Heart left ventricle (tissue), 16 donors: Measurements from ENCODE around the gene RBX1. TPM values are rescaled to one million over a fixed set of nuclear protein-coding genes. Genes with fewer than 3 reads are reported as not detected.

Experiments
- ATAC-seq, 4 donors: fragments of 200-7000 bp; cut with Tn5 transposase; one replicate each; pipeline ENCODE4 v1.9.1; 2020 to 2022; ENCODE audit warnings: moderate library complexity in 4 of 4, mild to moderate bottlenecking in 3 of 4, moderate number of reproducible peaks in 1 of 4
- DNase-seq, 5 donors: peaks; one replicate each; pipeline ENCODE4 v3.0.0-alpha.2; 2020
- H3K27ac ChIP-seq, 12 donors: fragments of 200-600 bp; sonication (generic) in 4 of 12; one replicate each; pipeline versions ENCODE4 v1.5.0 to v1.8.0; 2016 to 2022; ENCODE audit warnings: mild to moderate bottlenecking in 2 of 12
- H3K27me3 ChIP-seq, 9 donors: fragments of 200-600 bp; sonication (generic) in 2 of 9; one replicate each; pipeline versions ENCODE4 v1.5.1 to v1.8.0; 2016 to 2022; ENCODE audit warnings: mild to moderate bottlenecking in 3 of 9
- H3K36me3 ChIP-seq, 9 donors: fragments of 200-600 bp; sonication (generic) in 2 of 9; one replicate each; pipeline versions ENCODE4 v1.5.0 to v1.8.0; 2018 to 2022; ENCODE audit warnings: mild to moderate bottlenecking in 2 of 9
- H3K4me1 ChIP-seq, 12 donors: fragments of 200-600 bp; sonication (generic) in 4 of 12; one replicate each; pipeline versions ENCODE4 v1.5.0 to v1.8.0; 2016 to 2022; ENCODE audit warnings: mild to moderate bottlenecking in 3 of 12
- H3K4me3 ChIP-seq, 12 donors: fragments of 200-600 bp; sonication (generic) in 4 of 12; one replicate each; pipeline versions ENCODE4 v1.5.0 to v1.8.0; 2017 to 2022; ENCODE audit warnings: mild to moderate bottlenecking in 9 of 12, moderate library complexity in 4 of 12
- H3K9me3 ChIP-seq, 12 donors: fragments of 200-600 bp; sonication (generic) in 4 of 12; one replicate each; pipeline versions ENCODE4 v1.5.0 to v1.8.0; 2016 to 2022; ENCODE audit warnings: mild to moderate bottlenecking in 1 of 12
- POLR2A ChIP-seq, 2 donors: fragments of 450-650 bp; IDR thresholded peaks; one replicate each; pipeline ENCODE4 v1.6.1; 2017; ENCODE audit warnings: antibody characterized with exemption in 2 of 2, mild to moderate bottlenecking in 2 of 2, moderate library complexity in 2 of 2
- whole genome bisulfite sequencing, 4 donors: extraction: QIAGEN DNeasy Blood & Tissue Kit in 2 of 4; methylation state at CpG; one replicate each; pipeline versions ENCODE4 v1.1.5 to v1.1.7; 2013 to 2018; 5-methylcytosine and 5-hydroxymethylcytosine counted together
- intact Hi-C, 10 donors: fragments of 100-400 bp; cut with DNase I; formaldehyde crosslinking; loops; one replicate each; pipeline versions ENCODE4 v1.11.1 to v1.14.2; 2022
- polyA plus RNA-seq, 2 donors: library from polyadenylated mRNA; stranded (reverse); fragments of 200-250 nt; gene quantifications; one replicate each; pipeline ENCODE4 v1.2.3, GENCODE V29; 2013
- total RNA-seq, 9 donors: library from RNA; depleted of rRNA in 2 of 9; stranded (reverse); fragments of >200 nt in 2 of 9; fragmentation: NEBNext Ultra II Directional in 3 of 9; extraction: Animal tissue kit (Norgen Biotek cat#: 25700) in 3 of 9; gene quantifications; one replicate each; pipeline versions ENCODE4 v1.1.0 to v1.2.4, GENCODE V29; 2016 to 2023
- TF ChIP-seq, protein P1 (sequence below), 12 donors: fragments of 200-600 bp; sonication (generic) in 4 of 12; IDR thresholded peaks; one replicate each; pipeline versions ENCODE4 v1.5.0 to v1.8.0; 2018 to 2022; ENCODE audit warnings: antibody characterized with exemption in 12 of 12, mild to moderate bottlenecking in 5 of 12
- donor health status: ischemic (EF 13 %, LVEDD 7.1; RV severe dilation, severe dysfunction).
- donor health status: healthy with polysubstance abuse.
- donor health status: DM: no; HTN: yes; CAD: no.
- donor health status: DM: no; HTN: no; CAD: no.
- donor health status: ischemic (EF 25% LVEDD 6.9; RV normal size, moderate dysfunction).
- donor health status: ischemic (EF 25% LVEDD 5.7; RV mildly dilated, moderate dysfunction).
- donor health status: healthy.
- donor health status: DM: yes; HTN: yes; CAD: no.
- donor health status: ischemic (EF 35%, LVEDD 5.7; RV mildly dilated, moderate dysfunction).
- donor health status: nonischemic (EF 11% LVEDD 7.7; RV severe dilation, severe dysfunction).
- donor health status: DM: yes; HTN: yes; CAD: no.
- donor health status: PGD.
- donor health status: ischemic (EF 29% LVEDD 5.4; RV normal size, mild dysfunction).
- donor health status: nonischemic (EF 23%, LVEDD 6.1; RV moderate dilation, normal function).

The RBX1 gene
- total and polyA plus RNA-seq, 11 donors = 44.1 to 119 (median 60.8) TPM

DNA sequence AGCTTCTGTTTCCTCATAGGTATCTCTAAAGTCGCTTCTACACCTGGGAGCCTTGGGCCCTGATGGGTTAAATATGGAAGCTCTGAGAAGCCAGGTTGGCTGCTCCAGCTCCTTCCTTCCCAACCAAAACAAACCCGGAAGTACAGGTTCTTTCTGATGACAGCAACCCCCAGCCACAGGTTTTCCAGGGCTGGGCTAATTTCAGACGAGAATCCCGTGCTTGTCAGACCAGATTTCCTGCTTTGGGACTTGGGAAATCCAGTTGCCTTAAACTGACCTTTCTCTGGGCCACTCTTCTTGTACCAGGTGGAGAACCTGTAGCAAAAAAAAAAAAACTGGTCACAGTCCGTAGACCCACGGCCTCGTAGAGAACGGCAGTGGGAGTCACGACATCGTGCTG, 51.9 kb downstream of the RBX1 start:
- Histone ChIP-seq H3K27ac (no peak overlapping the region), H3K9me3 (peaks cover 0 to 6% (median 0%) of the 10 kb centered on the region in 12 donors), H3K4me1 (no peaks in the 10 kb centered on the region), H3K27me3 (no peaks in the 10 kb centered on the region), H3K36me3 (no peaks in the 10 kb centered on the region), H3K4me3 (no peak overlapping the region)
- DNase-seq (no peak), ATAC-seq (no peak)
- intact Hi-C loops = no loop called here
- TF ChIP-seq POLR2A (IDR thresholded peaks at IDR 0.05) = no peak
- TF ChIP-seq, protein P1, sequence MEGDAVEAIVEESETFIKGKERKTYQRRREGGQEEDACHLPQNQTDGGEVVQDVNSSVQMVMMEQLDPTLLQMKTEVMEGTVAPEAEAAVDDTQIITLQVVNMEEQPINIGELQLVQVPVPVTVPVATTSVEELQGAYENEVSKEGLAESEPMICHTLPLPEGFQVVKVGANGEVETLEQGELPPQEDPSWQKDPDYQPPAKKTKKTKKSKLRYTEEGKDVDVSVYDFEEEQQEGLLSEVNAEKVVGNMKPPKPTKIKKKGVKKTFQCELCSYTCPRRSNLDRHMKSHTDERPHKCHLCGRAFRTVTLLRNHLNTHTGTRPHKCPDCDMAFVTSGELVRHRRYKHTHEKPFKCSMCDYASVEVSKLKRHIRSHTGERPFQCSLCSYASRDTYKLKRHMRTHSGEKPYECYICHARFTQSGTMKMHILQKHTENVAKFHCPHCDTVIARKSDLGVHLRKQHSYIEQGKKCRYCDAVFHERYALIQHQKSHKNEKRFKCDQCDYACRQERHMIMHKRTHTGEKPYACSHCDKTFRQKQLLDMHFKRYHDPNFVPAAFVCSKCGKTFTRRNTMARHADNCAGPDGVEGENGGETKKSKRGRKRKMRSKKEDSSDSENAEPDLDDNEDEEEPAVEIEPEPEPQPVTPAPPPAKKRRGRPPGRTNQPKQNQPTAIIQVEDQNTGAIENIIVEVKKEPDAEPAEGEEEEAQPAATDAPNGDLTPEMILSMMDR (IDR thresholded peaks at IDR 0.05) = no peak
- WGBS, 4 donors = 68 to 75% (median 74%) methylated on average over 10 of the region's 10 CpGs

GRCh38 chr22:41003976-41004375, 52.8 kb downstream of the RBX1 start:
- Histone ChIP-seq H3K4me1 (no peaks in the 10 kb centered on the region), H3K4me3 (no peak overlapping the region), H3K27ac (no peak overlapping the region), H3K36me3 (no peaks in the 10 kb centered on the region), H3K9me3 (peaks cover 0 to 6% (median 0%) of the 10 kb centered on the region in 12 donors), H3K27me3 (no peaks in the 10 kb centered on the region)
- intact Hi-C loops = no loop called here
- DNase-seq = no peak
- TF ChIP-seq, protein P1 (IDR thresholded peaks at IDR 0.05) = no peak
- no peak for TF ChIP-seq POLR2A (IDR thresholded peaks at IDR 0.05)
- 93 to 97% (median 95%) methylated on average over 5 of the region's 5 CpGs for WGBS, 4 donors
- ATAC-seq = no peak

DNA sequence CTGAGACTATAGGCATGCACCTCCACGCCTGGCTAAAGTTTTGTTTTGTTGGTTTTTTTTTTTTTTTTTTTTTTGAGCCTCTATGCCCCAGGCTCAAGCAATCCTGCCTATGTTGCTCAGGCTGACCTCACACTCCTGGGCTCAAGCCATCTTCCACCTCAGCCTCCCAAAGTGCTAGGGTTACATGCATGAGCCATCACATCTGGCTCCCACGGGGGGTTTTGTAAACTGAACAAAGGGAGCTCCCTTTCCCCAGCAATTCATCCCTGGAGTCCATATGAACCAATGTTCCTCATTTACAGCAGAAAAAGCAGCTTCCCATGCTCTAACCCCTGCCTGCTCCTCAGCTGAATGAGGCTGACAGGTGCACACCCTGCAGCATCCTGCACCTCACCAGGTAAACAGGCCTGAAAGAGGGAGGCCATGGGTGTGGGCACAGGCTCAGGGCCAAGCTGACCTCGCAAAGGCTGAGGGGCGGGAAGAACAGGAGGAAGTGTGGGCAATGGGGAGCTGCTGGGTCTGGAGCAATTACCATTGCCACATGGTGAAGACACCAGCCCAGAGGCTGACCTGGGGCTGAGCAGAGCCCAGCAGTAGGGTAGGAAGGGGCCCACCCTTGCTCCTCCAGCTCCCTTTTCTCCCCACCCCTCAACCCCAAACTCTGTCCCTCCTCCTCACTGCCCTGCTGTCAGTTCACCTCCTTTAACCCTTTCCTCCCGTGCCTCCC, 58.2 kb downstream of the RBX1 start:
- intact Hi-C loops = no loop called here
- WGBS, 4 donors = 55 to 63% (median 60%) methylated on average over 5 of the region's 5 CpGs
- Histone ChIP-seq H3K4me3 (no peak overlapping the region), H3K9me3 (no peaks in the 10 kb centered on the region), H3K4me1 (peaks cover 0 to under 1% (median 0%) of the 10 kb centered on the region in 12 donors), H3K36me3 (no peaks in the 10 kb centered on the region), H3K27ac (no peak overlapping the region), H3K27me3 (no peaks in the 10 kb centered on the region)
- ATAC-seq (no peak), DNase-seq (no peak)
- no peak for TF ChIP-seq POLR2A (IDR thresholded peaks at IDR 0.05)
- TF ChIP-seq, protein P1 (IDR thresholded peaks at IDR 0.05) = no peak

GRCh38 chr22:41015003-41015402, 63.8 kb downstream of the RBX1 start:
- DNase-seq = no peak
- Histone ChIP-seq H3K36me3 (no peaks in the 10 kb centered on the region), H3K27me3 (no peaks in the 10 kb centered on the region), H3K4me3 (no peak overlapping the region), H3K4me1 (peaks cover 0 to 12% (median 0%) of the 10 kb centered on the region in 12 donors), H3K9me3 (no peaks in the 10 kb centered on the region), H3K27ac (no peak overlapping the region)
- TF ChIP-seq, protein P1 (IDR thresholded peaks at IDR 0.05) = no peak
- no peak for TF ChIP-seq POLR2A (IDR thresholded peaks at IDR 0.05)
- intact Hi-C loops = loop anchor here in 1 of 10 donors (10.0 kb wide), 1 partner anchor 50 kb away; no protein-coding TSS in a partner anchor
- WGBS, 4 donors = 60 to 70% (median 68%) methylated on average over 4 of the region's 4 CpGs
- no peak for ATAC-seq
